Upper lobe of left lung (tissue), 6 donors: ENCODE results near the gene AGFG2. TPM values are rescaled to one million over a fixed set of nuclear protein-coding genes. Genes with fewer than 3 reads are reported as not detected.
A peak's percentile ranks its signal among the peaks of the same experiment; 100 is the strongest.

ENCODE experiments used
- ATAC-seq, 2 donors: fragments of 200-7000 bp; cut with Tn5 transposase; one replicate each; pipeline ENCODE4 v1.9.1; 2022; ENCODE audit warnings: mild to moderate bottlenecking in 2 of 2, moderate library complexity in 2 of 2; ENCODE audit not compliant: low FRiP score in 2 of 2
- DNase-seq, 2 donors: peaks; one replicate each; pipeline ENCODE4 v3.0.0-alpha.2; 2019 to 2020
- H3K27ac ChIP-seq, 4 donors: fragments of 200-600 bp; sonication (generic); one replicate each; pipeline ENCODE4 v1.5.1; 2016 to 2019
- H3K27me3 ChIP-seq, 4 donors: fragments of 200-600 bp; sonication (generic); one replicate each; pipeline ENCODE4 v1.5.1; 2017 to 2019
- H3K36me3 ChIP-seq, 4 donors: fragments of 200-600 bp; sonication (generic); one replicate each; pipeline ENCODE4 v1.5.1; 2016 to 2019
- H3K4me1 ChIP-seq, 4 donors: fragments of 200-600 bp; sonication (generic); one replicate each; pipeline ENCODE4 v1.5.1; 2018 to 2019
- H3K4me3 ChIP-seq, 4 donors: fragments of 200-600 bp; sonication (generic); one replicate each; pipeline ENCODE4 v1.5.1; 2017 to 2019; ENCODE audit warnings: mild to moderate bottlenecking in 2 of 4, moderate library complexity in 1 of 4
- H3K9me3 ChIP-seq, 4 donors: fragments of 200-600 bp; sonication (generic); one replicate each; pipeline ENCODE4 v1.5.1; 2018 to 2019
- CTCF ChIP-seq, 6 experiments: fragments of 450-650 bp in 4 of 6; fragments of 200-600 bp in 2 of 6; sonication (generic) in 2 of 6; IDR thresholded peaks; one replicate each; pipeline ENCODE4 v1.5.1; 2016 to 2019; ENCODE audit warnings: antibody characterized with exemption in 6 of 6
- EP300 ChIP-seq, 4 donors: sonication (generic); formaldehyde crosslinking; IDR thresholded peaks; one replicate each; pipeline ENCODE4 v1.5.1; 2017; ENCODE audit warnings: antibody characterized with exemption in 4 of 4, control low read depth in 2 of 4
- POLR2A ChIP-seq, 4 donors: fragments of 450-650 bp; IDR thresholded peaks; one replicate each; pipeline ENCODE4 v1.5.1; 2016 to 2017; ENCODE audit warnings: antibody characterized with exemption in 4 of 4, mild to moderate bottlenecking in 2 of 4
- POLR2AphosphoS5 ChIP-seq, 2 donors: sonication (generic); formaldehyde crosslinking; IDR thresholded peaks; one replicate each; pipeline ENCODE4 v1.5.1; 2017; ENCODE audit warnings: antibody characterized with exemption in 2 of 2
- WGBS, 2 donors: methylation state at CpG; one replicate each; pipeline ENCODE4 v1.1.5; 2017 to 2018; 5-methylcytosine and 5-hydroxymethylcytosine counted together
- total RNA-seq, 6 donors: library from RNA; depleted of rRNA in 4 of 6; stranded (reverse); fragments of >200 nt in 4 of 6; gene quantifications; one replicate each; pipeline versions ENCODE4 v1.1.0 to v1.2.1, GENCODE V29; 2016 to 2021
- donor health status: DM: no; HTN: no; CAD: no; lungs with moderate emphysema.
- donor health status: DM: no; HTN: yes; CAD: no; lungs with severe emphysema.

AGFG2 gene
- total RNA-seq, 6 donors from 2014 or later = 14.3 to 33.1 (median 20.4) TPM

DNA sequence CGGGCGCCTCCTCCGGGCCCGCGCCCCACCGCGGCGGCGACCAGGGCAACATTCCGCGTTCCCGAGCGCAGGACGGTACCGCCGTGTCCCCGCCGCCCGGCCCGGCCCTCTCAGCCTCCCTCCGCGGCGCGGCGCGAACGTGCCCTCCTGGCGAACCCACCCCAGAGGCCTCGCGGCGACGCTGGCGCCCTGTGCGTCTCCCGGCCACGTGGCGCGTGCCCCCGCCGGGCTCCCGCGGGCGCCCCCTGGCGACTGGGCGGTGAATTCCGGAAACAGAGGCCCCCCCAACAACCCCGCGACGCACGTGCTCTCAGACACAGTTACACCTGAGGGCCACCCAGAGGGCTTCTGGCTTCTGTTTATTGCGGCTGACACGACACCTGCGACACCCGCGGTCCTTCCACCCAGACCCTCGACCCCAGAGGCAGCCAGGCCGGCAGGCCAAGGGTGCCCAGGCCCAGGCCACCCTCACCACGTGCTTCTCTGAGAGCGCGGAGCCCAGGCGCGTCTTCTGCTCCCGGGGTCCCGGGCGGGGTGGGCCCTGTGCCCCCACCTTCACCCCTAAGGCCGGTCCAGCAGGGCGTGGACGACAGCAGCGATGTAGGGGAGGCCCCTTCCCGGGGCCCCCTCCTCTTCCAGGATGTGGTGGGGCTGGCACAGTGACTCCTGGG is 34.8 kb downstream of the AGFG2 start, which contains the start of gene SAP25:
Gene SAP25, minus strand, starts transcription at position 210 of the 671 bp plus-strand sequence. Its CDS starts 158 bp downstream, at position 52.
- TF ChIP-seq EP300 (IDR thresholded peaks at IDR 0.05) = no peak
- TF ChIP-seq POLR2A (IDR thresholded peaks at IDR 0.05) = no peak
- TF ChIP-seq POLR2AphosphoS5 (IDR thresholded peaks at IDR 0.05) = no peak
- no peak for TF ChIP-seq CTCF (IDR thresholded peaks at IDR 0.05)
- Histone ChIP-seq H3K9me3 (no peaks in the 10 kb centered on the region), H3K27me3 (no peaks in the 10 kb centered on the region), H3K4me3 (no peak within 1 kb of the TSS), H3K36me3 (peaks cover 41 to 67% (median 62%) of the 10 kb centered on the region in 4 donors), H3K27ac (no peak within 1 kb of the TSS), H3K4me1 (peaks cover 13 to 23% (median 14%) of the 10 kb centered on the region in 4 donors)
- peak in 1 of 2 donors; percentile 85 for DNase-seq
- 90 to 93% methylated on average over 50 to 67 of the region's 70 CpGs for WGBS, 2 donors
- ATAC-seq = no peak

GRCh38 chr7:100574362-100575205 is 35.6 kb downstream of the AGFG2 start:
- peaks cover 44 to 74% (median 70%) of the 10 kb centered on the region in 4 donors for H3K36me3 ChIP-seq
- no peaks in the 10 kb centered on the region for H3K27me3 ChIP-seq
- H3K4me3 ChIP-seq = no peak overlapping the region
- no peaks in the 10 kb centered on the region for H3K9me3 ChIP-seq
- DNase-seq (no peak), ATAC-seq (no peak)
- TF ChIP-seq POLR2A (IDR thresholded peaks at IDR 0.05) (no peak), CTCF (IDR thresholded peaks at IDR 0.05) (no peak), POLR2AphosphoS5 (IDR thresholded peaks at IDR 0.05) (no peak), EP300 (IDR thresholded peaks at IDR 0.05) (no peak)
- H3K27ac ChIP-seq = no peak overlapping the region
- WGBS, 2 donors = 90 to 93% methylated on average over 27 to 35 of the region's 44 CpGs
- peaks cover 10 to 19% (median 10%) of the 10 kb centered on the region in 4 donors for H3K4me1 ChIP-seq

GRCh38 chr7:100575206-100575631 is 36.2 kb downstream of the AGFG2 start:
- Histone ChIP-seq H3K36me3 (peaks cover 44 to 81% (median 76%) of the 10 kb centered on the region in 4 donors), H3K4me3 (no peak overlapping the region), H3K27me3 (no peaks in the 10 kb centered on the region), H3K27ac (no peak overlapping the region), H3K9me3 (no peaks in the 10 kb centered on the region), H3K4me1 (peaks cover 3 to 13% (median 4%) of the 10 kb centered on the region in 4 donors)
- DNase-seq (no peak), ATAC-seq (no peak)
- 85 to 88% methylated on average over 10 to 14 of the region's 14 CpGs for WGBS, 2 donors
- TF ChIP-seq POLR2AphosphoS5 (IDR thresholded peaks at IDR 0.05) (no peak), CTCF (IDR thresholded peaks at IDR 0.05) (no peak), EP300 (IDR thresholded peaks at IDR 0.05) (no peak), POLR2A (IDR thresholded peaks at IDR 0.05) (no peak)

- peaks cover 0 to 9% (median 0%) of the 10 kb centered on the region in 4 donors for H3K4me1 ChIP-seq
- H3K27me3 ChIP-seq = no peaks in the 10 kb centered on the region
- 91 to 96% methylated on average over 9 to 15 of the region's 17 CpGs for WGBS, 2 donors
- H3K27ac ChIP-seq = no peak overlapping the region
- DNase-seq (no peak), ATAC-seq (no peak)
- no peak for TF ChIP-seq POLR2AphosphoS5 (IDR thresholded peaks at IDR 0.05)
- TF ChIP-seq POLR2A (IDR thresholded peaks at IDR 0.05) = no peak
- no peak overlapping the region for H3K4me3 ChIP-seq
- peaks cover 46 to 87% (median 79%) of the 10 kb centered on the region in 4 donors for H3K36me3 ChIP-seq
- H3K9me3 ChIP-seq = no peaks in the 10 kb centered on the region
Measured at GRCh38 chr7:100575746-100576383, 36.9 kb downstream of the AGFG2 start.
